Lung microvascular endothelial cell (primary cell): ENCODE measurements around the gene NDUFS8. TPM values are rescaled to one million over a fixed set of nuclear protein-coding genes. Genes with fewer than 3 reads are reported as not detected.

Experiments used
- DNase-seq, 2 donors: peaks; one replicate each; pipeline versions ENCODE4 v3.0.0 to v3.0.0-alpha.2; 2010; ENCODE audit warnings: low read depth in 2 of 2
- total RNA-seq: library from RNA; depleted of rRNA; stranded (reverse); fragments of >200 nt; gene quantifications from 2 replicates; pipeline ENCODE4 v1.2.1, GENCODE V29; 2014

Gene NDUFS8
- total RNA-seq, 1 donor from 2014 or later: 106 TPM

GRCh38 chr11:68076371-68077042 lies 46.0 kb downstream of the NDUFS8 start:
- DNase-seq: peak; percentile 23 to 50

DNA sequence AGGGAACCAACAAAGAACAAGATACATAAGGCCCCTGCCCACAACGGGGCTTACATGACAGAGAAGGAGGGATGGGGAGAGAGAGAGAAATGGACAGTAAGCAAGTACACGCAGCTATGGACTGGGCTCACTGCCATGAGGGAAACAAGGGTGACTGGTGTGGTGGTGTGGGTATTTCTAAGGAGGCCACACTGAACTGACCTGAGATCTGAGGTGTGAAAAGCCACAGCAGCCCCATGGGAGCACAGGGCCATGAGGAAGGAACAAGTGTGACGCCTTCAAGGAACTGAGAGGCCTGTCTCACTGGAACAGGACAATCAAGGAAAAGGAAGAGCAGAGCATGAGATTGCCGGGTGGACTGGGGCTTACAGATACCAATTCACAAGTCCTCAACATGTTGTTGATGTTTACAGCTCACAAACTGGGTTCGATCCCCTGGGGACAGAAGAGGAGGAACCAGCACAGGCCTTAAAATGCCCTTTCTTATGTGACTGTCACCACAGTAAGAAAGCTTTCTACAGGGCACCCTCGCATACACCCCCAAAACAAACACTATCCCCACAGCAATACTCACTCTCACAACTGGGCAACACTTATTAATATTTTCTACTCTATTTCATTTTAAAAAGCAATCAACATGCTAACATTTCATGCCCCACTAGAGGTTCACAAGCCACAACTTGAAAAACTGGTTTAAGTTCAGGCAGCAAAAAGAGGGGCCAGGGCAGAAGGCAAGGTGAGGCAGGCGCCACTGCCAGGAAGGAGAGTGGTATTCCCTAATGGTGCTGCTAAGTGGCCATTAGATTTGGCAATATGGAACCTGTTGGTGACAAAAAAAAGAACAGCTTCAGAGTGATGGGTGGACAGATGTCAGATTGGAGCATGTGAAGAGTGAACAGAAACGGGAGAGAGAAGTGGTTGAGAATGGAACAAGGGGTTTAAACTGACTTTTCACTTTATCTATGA lies 47.4 kb downstream of the NDUFS8 start:
- DNase-seq: no peak

DNA sequence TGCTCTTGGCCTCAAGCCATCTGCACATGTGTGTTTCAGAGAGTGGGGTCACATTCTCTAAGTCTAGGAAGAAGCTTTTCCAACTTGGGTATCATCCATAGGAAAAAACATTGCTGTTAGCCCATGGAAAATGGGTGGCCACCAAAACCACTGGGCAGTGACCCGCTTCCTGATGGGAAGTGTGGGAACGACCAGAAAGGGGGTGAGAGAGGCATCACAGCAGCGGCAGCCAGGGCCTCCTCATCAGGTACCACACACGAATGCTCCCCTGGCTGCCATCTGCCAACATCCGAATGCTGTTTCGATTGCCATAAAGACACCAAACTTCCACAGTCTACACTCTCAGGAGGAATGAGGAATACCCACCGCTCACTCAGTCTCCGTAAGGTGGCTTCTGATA lies 50.4 kb downstream of the NDUFS8 start:
- no peak for DNase-seq

GRCh38 chr11:68081691-68082090 lies 51.2 kb downstream of the NDUFS8 start:
- DNase-seq: peak in 1 of 2 donors; percentile 53

- DNase-seq: no peak
These were observed 52.0 kb downstream of the NDUFS8 start for GRCh38 chr11:68082481-68082880.

DNA sequence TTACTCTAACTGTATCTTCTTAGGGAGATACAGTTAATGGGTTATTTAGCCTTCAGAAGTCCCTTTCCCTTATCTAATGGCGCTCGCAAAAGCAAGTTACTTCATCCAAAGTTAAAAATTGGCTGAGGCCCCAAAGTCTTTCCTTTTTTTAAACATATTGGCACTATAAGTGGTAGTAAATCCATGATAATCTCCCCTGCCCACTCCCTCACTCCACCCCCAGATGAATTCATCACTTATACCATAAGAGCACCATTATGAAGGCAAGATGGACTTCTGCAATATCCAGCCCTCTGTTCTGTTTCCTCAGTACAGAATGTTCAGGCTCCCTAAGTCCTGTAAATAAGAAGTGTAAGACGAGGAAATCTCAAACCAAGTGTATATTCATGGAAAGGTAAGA lies 53.0 kb downstream of the NDUFS8 start:
- no peak for DNase-seq

Other genes starting within 250 kb of the NDUFS8 start
- 12.2 and 21.0 TPM in 2 replicates for gene UNC93B1, start 26.6 kb upstream of the NDUFS8 start, total RNA-seq
- 0.20 and 0.44 TPM in 2 replicates for gene ALDH3B1, start 20.4 kb upstream of the NDUFS8 start, total RNA-seq
- 41.8 and 52.0 TPM in 2 replicates for gene TCIRG1, start 8.3 kb downstream of the NDUFS8 start, total RNA-seq
- 19.6 and 25.4 TPM in 2 replicates for gene CHKA, start 90.7 kb downstream of the NDUFS8 start, total RNA-seq
- gene KMT5B, start 182.6 kb downstream of the NDUFS8 start, total RNA-seq: 15.7 and 25.0 TPM in 2 replicates
- 5.0 and 5.4 TPM in 2 replicates for gene C11orf24, start 241.3 kb downstream of the NDUFS8 start, total RNA-seq